HUES64 (cell line): ENCODE data around the gene PTS.

ENCODE experiments used
- H3K27ac ChIP-seq: 2 replicates; pipeline ENCODE4 v1.7.0; 2013; ENCODE audit warnings: low read depth, low read length, inconsistent platforms
- H3K27me3 ChIP-seq: 2 replicates; pipeline ENCODE4 v1.6.1; 2013; ENCODE audit warnings: mild to moderate bottlenecking, low read length; ENCODE audit not compliant: insufficient read depth
- H3K36me3 ChIP-seq: 2 replicates; pipeline ENCODE4 v1.6.1; 2013; ENCODE audit warnings: mild to moderate bottlenecking, low read length; ENCODE audit not compliant: insufficient read depth
- H3K4me1 ChIP-seq: 2 replicates; pipeline ENCODE4 v1.6.1; 2013; ENCODE audit warnings: mild to moderate bottlenecking, low read length, moderate library complexity; ENCODE audit not compliant: insufficient read depth
- H3K4me3 ChIP-seq: 2 replicates; pipeline ENCODE4 v1.5.1; 2013; ENCODE audit warnings: mild to moderate bottlenecking, low read length, moderate library complexity
- H3K9ac ChIP-seq: 2 replicates; pipeline ENCODE4 v1.6.1; 2013; ENCODE audit warnings: mild to moderate bottlenecking, low read depth, low read length
- H3K9me3 ChIP-seq: 2 replicates; pipeline ENCODE4 v1.6.1; 2013; ENCODE audit warnings: low read depth, low read length; ENCODE audit not compliant: insufficient read depth
- WGBS: fragments of 150-250, 120-280 bp; methylation state at CpG from one replicate; pipeline ENCODE4 v1.1.7; 2013; ENCODE audit warnings: missing lambda C conversion rate; 5-methylcytosine and 5-hydroxymethylcytosine counted together

The PTS gene

GRCh38 chr11:112265659-112266409 is 39.6 kb downstream of the PTS start:
- Histone ChIP-seq H3K36me3 (no peaks in the 10 kb centered on the region), H3K9ac (no peak overlapping the region), H3K27ac (no peak overlapping the region), H3K9me3 (no peaks in the 10 kb centered on the region), H3K27me3 (no peaks in the 10 kb centered on the region), H3K4me1 (no peaks in the 10 kb centered on the region), H3K4me3 (no peak overlapping the region)
- WGBS, result 67% methylated on average over 11 of the region's 11 CpGs

DNA sequence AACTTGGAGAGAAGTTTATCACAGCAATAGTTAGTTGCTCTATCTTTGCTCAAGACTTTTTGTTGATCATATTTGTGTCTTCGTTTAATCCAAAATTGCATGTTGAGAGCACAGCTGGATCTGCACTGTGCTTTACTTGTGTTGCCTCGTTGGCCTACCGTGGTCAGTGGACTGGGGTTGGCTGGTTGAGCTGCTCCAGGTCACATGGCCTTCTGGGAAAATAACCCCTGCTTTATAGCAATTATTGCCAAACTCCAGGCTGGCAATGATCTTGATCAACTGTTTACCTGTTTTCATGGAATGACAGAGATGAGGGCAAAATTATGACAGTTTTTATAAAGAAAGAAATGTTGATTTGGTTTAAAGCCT is 40.2 kb downstream of the PTS start:
- H3K27ac ChIP-seq, result no peak overlapping the region
- no peaks in the 10 kb centered on the region for H3K36me3 ChIP-seq
- H3K4me1 ChIP-seq, result no peaks in the 10 kb centered on the region
- H3K4me3 ChIP-seq, result no peak overlapping the region
- H3K9me3 ChIP-seq, result no peaks in the 10 kb centered on the region
- no peak overlapping the region for H3K9ac ChIP-seq
- H3K27me3 ChIP-seq, result no peaks in the 10 kb centered on the region
- WGBS, result 92% methylated on average over 3 of the region's 3 CpGs

DNA sequence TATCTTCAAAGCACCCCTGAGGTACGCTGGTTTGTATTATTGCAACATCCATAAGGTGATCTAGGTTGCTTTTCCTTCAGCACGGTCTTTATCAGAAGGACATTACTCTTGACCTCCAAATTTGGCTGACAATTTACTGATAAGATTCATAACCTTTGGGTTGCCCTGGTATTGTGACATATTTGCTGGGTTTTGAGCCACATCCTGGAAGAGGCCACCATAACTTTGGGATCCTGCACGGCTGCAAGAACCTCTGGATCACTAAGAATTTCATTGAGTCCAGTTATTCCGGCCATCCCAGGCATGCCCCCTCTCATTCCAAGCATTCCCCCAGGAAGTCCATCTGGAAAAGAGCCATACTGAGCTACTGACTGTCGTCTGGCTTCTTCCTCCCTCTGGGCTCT is 41.0 kb downstream of the PTS start:
- Histone ChIP-seq H3K36me3 (no peaks in the 10 kb centered on the region), H3K9me3 (no peaks in the 10 kb centered on the region), H3K27ac (no peak overlapping the region), H3K4me1 (no peaks in the 10 kb centered on the region), H3K4me3 (no peak overlapping the region), H3K27me3 (no peaks in the 10 kb centered on the region), H3K9ac (no peak overlapping the region)
- 83% methylated on average over 5 of the region's 5 CpGs for WGBS

GRCh38 chr11:112268406-112268805 is 42.2 kb downstream of the PTS start:
- Histone ChIP-seq H3K4me3 (no peak overlapping the region), H3K36me3 (no peaks in the 10 kb centered on the region), H3K9me3 (no peaks in the 10 kb centered on the region), H3K27me3 (no peaks in the 10 kb centered on the region), H3K27ac (no peak overlapping the region), H3K4me1 (no peaks in the 10 kb centered on the region), H3K9ac (no peak overlapping the region)
- WGBS, result 96% methylated on average over 4 of the region's 5 CpGs

DNA sequence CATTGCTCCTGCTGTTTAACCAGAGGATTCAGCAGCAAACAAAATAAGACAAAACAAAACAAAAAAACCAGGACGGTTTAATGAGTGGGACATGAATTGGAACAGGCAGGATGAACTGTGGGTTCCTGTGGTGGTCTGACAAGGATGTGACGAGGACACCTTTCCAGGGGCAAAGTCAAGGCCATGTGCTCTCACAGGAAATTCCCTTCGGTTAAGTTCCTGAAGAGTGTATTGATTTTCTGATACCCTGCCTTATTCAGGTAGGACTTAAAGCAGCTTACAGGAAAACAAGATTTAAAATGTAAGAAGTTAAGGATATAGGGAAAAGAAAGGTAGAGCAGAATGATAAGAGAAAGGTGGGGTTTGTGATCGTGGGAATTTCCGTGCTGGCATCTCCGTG is 42.9 kb downstream of the PTS start:
- Histone ChIP-seq H3K27me3 (no peaks in the 10 kb centered on the region), H3K27ac (no peak overlapping the region), H3K9ac (no peak overlapping the region), H3K36me3 (no peaks in the 10 kb centered on the region), H3K9me3 (no peaks in the 10 kb centered on the region), H3K4me1 (no peaks in the 10 kb centered on the region), H3K4me3 (no peak overlapping the region)
- WGBS, result 72% methylated on average over 6 of the region's 6 CpGs

DNA sequence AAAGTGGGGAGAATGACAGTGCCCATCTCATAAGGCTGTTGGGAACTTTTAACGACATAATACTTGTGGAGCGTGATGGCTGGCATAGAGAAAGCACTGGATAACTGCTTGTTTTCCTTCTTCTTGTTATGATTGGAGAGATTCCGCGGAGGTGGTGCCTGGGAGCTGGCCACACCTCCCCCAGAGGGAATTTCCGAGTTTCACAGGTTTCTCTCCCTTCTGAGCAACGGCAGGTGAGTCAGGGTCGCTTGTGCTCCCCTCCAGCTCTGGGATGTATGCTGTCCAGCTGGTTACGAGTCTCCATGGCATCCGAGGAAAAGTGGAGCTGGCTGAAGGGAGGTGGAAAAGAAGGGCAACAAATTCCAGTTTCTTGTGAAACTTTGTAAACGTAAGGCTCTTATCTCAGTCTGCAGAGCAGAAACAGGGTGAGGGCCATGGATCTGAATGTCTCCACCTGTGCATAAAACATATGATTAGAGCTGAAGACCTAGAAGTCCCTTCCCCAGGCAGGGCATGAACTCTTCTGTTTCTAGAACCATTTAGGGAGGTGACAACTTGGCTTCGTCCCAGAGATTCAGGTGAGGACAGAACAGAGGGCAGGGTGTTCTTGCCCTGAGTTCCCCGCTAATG is 44.4 kb downstream of the PTS start:
- no peak overlapping the region for H3K27ac ChIP-seq
- no peak overlapping the region for H3K4me3 ChIP-seq
- H3K4me1 ChIP-seq, result 0 out of 2 replicates have a peak, but pooled peaks cover 5% of the 10 kb centered on the region
- no peak overlapping the region for H3K9ac ChIP-seq
- H3K27me3 ChIP-seq, result no peaks in the 10 kb centered on the region
- 73% methylated on average over 12 of the region's 12 CpGs for WGBS
- no peaks in the 10 kb centered on the region for H3K9me3 ChIP-seq
- H3K36me3 ChIP-seq, result no peaks in the 10 kb centered on the region

DNA sequence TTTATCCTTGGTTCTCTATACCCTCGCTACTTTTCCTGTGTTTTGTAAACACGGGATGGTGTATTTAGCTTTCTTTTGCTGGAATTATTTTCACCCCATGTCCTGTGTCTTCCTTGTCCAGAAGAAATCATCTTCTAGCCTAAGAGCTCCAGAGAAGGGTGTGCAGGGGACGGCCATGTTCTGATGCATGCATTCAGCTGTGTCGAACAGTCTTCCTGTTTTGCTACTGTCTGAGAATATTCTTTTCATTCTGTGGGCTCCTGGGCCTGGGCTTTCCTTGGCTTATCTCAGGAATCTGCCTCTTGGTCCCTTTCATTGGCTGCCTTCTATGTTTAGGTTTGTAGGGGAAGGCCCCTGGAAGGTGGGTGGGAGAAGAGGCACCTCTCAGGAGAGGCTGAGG is 45.0 kb downstream of the PTS start:
- Histone ChIP-seq H3K4me3 (no peak overlapping the region), H3K9ac (no peak overlapping the region), H3K27me3 (no peaks in the 10 kb centered on the region), H3K9me3 (no peaks in the 10 kb centered on the region), H3K36me3 (no peaks in the 10 kb centered on the region), H3K4me1 (0 out of 2 replicates have a peak, but pooled peaks cover 5% of the 10 kb centered on the region), H3K27ac (no peak overlapping the region)
- WGBS, result 89% methylated on average over 4 of the region's 4 CpGs

- H3K9me3 ChIP-seq, result no peaks in the 10 kb centered on the region
- no peaks in the 10 kb centered on the region for H3K36me3 ChIP-seq
- H3K4me3 ChIP-seq, result no peak overlapping the region
- no peak overlapping the region for H3K27ac ChIP-seq
- no peaks in the 10 kb centered on the region for H3K27me3 ChIP-seq
- 0 out of 2 replicates have a peak, but pooled peaks cover 5% of the 10 kb centered on the region for H3K4me1 ChIP-seq
- 93% methylated on average over 1 of the region's 1 CpG for WGBS
- H3K9ac ChIP-seq, result no peak overlapping the region
Measured at GRCh38 chr11:112273066-112273465, 46.8 kb downstream of the PTS start.

GRCh38 chr11:112274007-112274783 is 48.0 kb downstream of the PTS start:
- H3K4me3 ChIP-seq, result no peak overlapping the region
- H3K9me3 ChIP-seq, result no peaks in the 10 kb centered on the region
- no peak overlapping the region for H3K9ac ChIP-seq
- H3K36me3 ChIP-seq, result no peaks in the 10 kb centered on the region
- no peaks in the 10 kb centered on the region for H3K27me3 ChIP-seq
- 0 out of 2 replicates have a peak, but pooled peaks cover 5% of the 10 kb centered on the region for H3K4me1 ChIP-seq
- no peak overlapping the region for H3K27ac ChIP-seq
- 93% methylated on average over 7 of the region's 7 CpGs for WGBS

GRCh38 chr11:112277029-112277428 is 50.8 kb downstream of the PTS start:
- H3K4me1 ChIP-seq, result 0 out of 2 replicates have a peak, but pooled peaks cover 5% of the 10 kb centered on the region
- H3K4me3 ChIP-seq, result no peak overlapping the region
- H3K36me3 ChIP-seq, result no peaks in the 10 kb centered on the region
- no peaks in the 10 kb centered on the region for H3K9me3 ChIP-seq
- no peak overlapping the region for H3K27ac ChIP-seq
- WGBS, result 100% methylated on average over 1 of the region's 1 CpG
- H3K9ac ChIP-seq, result no peak overlapping the region
- 0 out of 2 replicates have a peak, but pooled peaks cover 4% of the 10 kb centered on the region for H3K27me3 ChIP-seq

DNA sequence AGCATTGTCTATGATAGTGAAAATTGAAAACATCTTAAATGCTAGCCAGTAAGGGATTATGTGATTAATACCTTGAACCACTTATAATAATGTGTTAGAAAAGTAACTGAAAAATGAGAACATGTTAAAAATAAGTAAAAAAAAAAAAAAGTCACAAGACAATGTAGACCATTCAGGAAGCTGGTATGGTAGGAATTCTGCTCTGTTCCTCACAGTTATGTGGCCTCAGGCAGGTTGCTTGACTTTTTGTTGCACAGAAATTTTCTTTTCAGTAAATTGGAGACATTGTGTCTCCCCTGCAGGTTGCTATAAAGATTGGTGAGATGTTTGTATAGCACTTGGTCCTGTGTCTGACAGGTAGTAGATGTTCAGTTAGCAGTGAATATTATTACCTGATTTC is 51.7 kb downstream of the PTS start:
- Histone ChIP-seq H3K4me1 (0 out of 2 replicates have a peak, but pooled peaks cover 5% of the 10 kb centered on the region), H3K36me3 (no peaks in the 10 kb centered on the region), H3K9ac (no peak overlapping the region), H3K9me3 (no peaks in the 10 kb centered on the region), H3K4me3 (no peak overlapping the region), H3K27me3 (0 out of 2 replicates have a peak, but pooled peaks cover 4% of the 10 kb centered on the region), H3K27ac (no peak overlapping the region)
